ENCODE measurements around the gene UBE2E2.

UBE2E2 gene

GRCh38 chr3:23198801-23199200, 4.3 kb upstream of the UBE2E2 start:
- DNase-seq: no peak

- DNase-seq: no peak
These were observed 3.5 kb upstream of the UBE2E2 start for GRCh38 chr3:23199649-23200048.

DNA sequence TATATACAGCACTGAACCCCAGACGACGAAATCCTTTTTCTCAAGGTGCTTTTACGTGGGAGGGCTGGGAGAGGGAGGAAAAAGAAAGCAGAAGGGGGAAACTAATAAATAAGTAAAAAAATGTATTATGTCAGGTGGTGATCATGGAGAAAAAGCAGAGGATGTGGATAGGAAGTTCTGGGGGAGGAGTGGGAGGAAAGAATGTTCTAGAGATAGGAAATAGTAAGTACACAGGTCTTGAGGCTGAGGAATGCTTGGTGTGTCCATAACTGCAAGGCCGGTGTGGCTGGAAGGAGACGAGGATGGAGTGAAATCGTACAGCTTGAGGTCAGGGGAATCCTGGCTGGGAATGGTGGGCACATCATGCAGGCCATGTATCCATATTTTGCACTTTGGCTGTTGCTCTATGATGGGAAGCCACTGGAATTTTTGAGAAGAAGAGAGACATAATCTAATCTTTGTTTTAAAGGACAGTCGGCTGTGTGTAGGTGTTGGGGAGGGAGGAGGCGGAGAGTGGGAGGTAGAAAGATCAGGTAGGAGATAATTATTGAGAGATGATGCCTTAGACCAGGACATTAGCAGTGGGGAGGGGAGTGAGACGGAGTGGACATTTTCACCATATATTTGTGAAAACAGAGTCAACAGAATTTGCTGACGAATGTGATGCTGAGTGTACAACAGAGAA, 1.8 kb upstream of the UBE2E2 start:
- no peak for DNase-seq

- DNase-seq: peak in 1 of 2 experiments; percentile 1
These were observed 765 bp upstream of the UBE2E2 start for GRCh38 chr3:23202203-23202920.

DNA sequence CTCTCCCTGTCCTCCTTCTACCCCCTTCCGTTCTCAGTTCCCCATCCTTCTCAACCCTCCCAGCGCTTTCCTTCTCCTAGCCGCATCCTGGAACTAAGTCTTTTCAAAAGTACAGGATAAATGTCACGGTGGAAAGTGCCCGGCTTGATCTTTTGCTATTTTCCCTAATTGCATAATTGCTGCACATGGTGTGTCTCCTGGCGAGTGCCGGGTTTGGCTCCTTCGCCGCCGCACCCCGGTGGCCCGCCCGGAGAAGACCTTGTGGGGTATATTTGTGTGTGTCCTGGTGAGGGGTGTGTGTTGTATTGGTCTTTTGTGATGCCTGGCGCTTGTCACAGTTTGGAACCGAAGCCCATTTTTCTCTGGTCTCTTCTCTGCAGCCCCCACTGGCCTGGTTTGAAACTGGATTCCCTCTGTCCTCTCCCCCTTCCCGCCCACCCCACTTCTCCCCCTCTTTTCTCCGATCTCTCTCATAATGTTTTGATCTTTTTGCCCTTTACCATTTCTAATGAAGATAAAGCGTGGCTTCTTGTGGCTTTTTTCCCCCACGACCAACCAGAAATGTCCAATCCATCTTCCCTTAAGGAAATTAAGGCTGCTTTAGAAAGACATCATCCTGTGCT, 692 bp downstream of the UBE2E2 start:
- peak in 1 of 2 experiments; percentile 6 for DNase-seq

GRCh38 chr3:23206366-23206765, 3.2 kb downstream of the UBE2E2 start:
- DNase-seq: no peak

- DNase-seq: no peak
These were observed 6.0 kb downstream of the UBE2E2 start for GRCh38 chr3:23209103-23209502.

- no peak for DNase-seq
These were observed 6.8 kb downstream of the UBE2E2 start for GRCh38 chr3:23209747-23210487.

GRCh38 chr3:23213813-23214212, 10.7 kb downstream of the UBE2E2 start:
- no peak for DNase-seq

- DNase-seq: no peak
These were observed 14.9 kb downstream of the UBE2E2 start for GRCh38 chr3:23217872-23218554.

- no peak for DNase-seq
These were observed 16.0 kb downstream of the UBE2E2 start for GRCh38 chr3:23219117-23219516.

DNA sequence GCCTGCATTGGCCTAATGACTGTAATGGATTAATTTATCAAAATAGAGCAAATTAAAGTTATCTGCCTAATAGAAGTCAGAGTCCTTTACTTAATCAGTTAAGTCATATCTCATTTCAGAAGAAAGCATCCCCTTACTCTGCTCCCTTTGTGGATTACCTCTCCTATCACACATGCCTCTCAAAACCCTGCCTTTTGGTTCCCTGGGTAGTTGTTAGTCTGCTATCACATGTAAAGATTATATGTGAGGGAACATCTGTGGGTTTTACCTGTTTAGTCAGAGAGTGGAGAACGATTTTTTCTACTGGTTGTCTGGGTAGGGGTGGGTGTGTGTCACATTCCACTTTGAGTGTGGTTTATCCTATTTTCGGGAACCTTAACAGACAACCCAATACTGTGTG, 16.4 kb downstream of the UBE2E2 start:
- no peak for DNase-seq

DNA sequence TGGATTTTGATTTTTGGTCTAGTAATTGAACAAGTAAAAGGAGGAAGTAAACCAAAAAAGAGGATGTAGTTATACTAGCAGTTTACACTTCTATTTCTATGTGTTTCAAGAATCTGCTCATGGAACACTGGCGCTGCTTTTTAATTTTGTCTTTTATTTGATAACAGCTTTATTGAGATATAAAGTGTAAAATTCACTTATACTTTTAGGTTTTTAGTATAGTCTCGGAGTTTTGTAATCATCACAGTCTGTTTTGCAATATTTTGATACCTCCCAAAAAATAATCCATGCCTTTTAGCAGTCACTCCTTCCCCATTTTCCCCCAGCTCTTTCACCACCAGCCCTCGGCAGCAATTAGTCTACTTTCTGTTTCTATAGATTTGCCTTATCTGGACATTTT, 18.0 kb downstream of the UBE2E2 start:
- DNase-seq: no peak

- no peak for DNase-seq
These were observed 28.9 kb downstream of the UBE2E2 start for GRCh38 chr3:23232016-23232415.

DNA sequence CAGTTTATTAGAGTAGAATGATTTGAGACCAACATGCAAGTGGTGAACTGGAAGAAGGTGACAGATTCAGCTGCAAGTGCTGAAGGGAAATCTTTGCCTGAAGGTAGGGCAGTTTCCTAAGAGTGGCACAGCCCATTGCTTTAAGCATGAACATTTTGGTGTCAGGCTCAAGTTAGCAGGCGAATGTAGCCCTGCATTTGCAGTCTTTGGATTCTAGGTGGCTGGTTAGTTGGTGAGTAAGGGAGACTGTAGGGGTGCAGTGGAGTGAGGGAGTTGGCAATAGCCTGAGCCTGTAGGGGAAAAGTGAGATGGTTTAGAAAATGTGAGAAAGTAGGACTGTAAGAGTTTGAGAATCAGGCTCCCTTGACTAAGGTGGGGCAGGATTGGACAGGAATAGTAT, 29.7 kb downstream of the UBE2E2 start:
- DNase-seq: no peak

DNA sequence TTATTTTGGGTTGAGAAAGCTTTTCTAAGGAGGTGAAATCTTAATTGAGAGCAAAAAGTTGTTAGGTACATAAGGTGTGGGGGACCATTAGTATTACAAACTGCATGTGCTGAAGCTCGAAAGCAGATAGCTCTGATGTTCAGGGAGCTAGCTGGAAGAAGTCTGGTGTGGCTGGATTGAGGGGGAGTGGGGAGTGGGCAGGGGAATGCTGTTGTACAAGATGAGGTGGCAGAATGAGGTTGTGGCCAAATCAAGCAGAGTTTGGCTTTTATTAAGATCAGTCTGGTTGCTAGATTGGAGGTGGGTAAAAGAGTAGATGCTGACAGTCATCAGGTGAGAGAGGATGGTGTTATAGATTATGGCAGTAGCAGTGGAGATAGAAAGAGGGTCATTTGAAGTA, 32.1 kb downstream of the UBE2E2 start:
- no peak for DNase-seq

GRCh38 chr3:23236890-23237289, 33.8 kb downstream of the UBE2E2 start:
- no peak for DNase-seq

DNA sequence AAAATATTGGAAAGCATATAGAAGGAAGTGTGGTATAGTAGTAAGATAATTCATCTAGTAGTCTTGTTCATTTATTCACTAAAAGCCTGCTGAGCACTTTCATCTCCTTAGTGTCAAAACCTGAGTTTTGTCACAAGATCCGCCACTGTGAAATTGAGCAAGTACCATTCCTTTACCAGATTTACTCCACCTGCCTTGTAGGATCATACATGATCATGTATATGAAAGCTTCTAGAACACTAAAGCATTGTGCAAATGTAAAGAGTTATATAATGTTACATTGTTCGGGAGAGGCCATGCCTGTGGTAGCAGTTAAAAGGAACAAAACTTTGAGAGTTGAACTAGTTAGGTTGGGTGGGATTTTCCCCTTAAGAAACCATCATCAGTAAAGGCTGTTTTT, 35.0 kb downstream of the UBE2E2 start:
- no peak for DNase-seq

- DNase-seq: no peak
These were observed 35.5 kb downstream of the UBE2E2 start for GRCh38 chr3:23238578-23238977.

DNA sequence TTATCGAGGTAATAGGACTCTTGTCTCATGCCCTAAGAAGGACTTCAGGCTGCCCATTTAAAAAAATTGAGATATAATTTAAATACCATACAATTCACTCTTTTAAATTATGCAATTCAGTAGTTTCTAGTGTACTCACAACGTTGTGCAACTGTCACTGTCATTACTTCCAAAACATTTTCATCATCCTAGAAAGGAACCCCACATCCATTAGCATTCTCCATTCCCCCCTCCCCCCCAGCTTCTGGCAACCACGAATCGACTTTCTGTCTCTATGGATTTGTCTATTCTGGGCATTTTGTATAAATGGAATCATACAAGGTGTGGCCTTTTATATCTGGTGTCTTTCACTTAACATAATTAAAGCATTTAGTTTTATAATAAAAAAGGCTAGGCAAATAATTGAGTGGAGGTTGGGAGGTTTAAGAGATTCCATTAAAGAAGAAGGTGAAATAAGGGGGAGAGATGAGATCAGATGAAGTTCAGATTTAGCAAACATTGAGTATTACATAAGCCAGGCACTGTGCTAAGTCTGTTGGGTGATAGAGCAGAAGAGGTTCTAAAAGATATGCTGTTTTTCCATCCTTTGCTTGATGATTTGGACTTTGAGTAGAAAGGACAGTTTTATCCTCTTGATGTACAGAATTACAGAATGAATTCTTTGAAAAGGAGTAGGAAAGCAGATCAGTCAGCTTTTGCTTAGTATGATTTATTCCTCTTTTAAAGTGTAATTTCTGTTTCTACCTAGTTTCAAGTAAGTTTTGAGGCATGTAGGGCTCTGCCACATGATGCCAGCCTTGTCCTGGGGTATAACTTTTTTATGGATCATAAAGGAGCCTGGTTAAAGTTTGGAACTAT, 36.3 kb downstream of the UBE2E2 start:
- DNase-seq: no peak

GRCh38 chr3:23240171-23240785, 37.2 kb downstream of the UBE2E2 start:
- no peak for DNase-seq

All from stimulated activated CD4-positive, alpha-beta T cell treated with anti-CD3 and anti-CD28 coated beads, Interleukin-4, amount 100 ng/mL, for 4 hours (primary cell).